Right lobe of liver (tissue), 6 donors: ENCODE measurements around the gene IGLL5. TPM values are rescaled to one million over a fixed set of nuclear protein-coding genes. Genes with fewer than 3 reads are reported as not detected.

ENCODE experiments used
- ATAC-seq, 4 donors: fragments of 200-7000 bp; cut with Tn5 transposase; one replicate each; pipeline ENCODE4 v1.9.1; 2020; ENCODE audit warnings: mild to moderate bottlenecking in 4 of 4, moderate library complexity in 4 of 4
- DNase-seq, 3 donors: peaks; one replicate each; pipeline ENCODE4 v3.0.0-alpha.2; 2020
- H3K27ac ChIP-seq, 3 donors: fragments of 200-600 bp; one replicate each; pipeline ENCODE4 v1.8.0; 2022
- H3K27me3 ChIP-seq, 2 donors: fragments of 200-600 bp; one replicate each; pipeline ENCODE4 v1.8.0; 2022
- H3K36me3 ChIP-seq, 4 donors: fragments of 200-600 bp; sonication (generic) in 1 of 4; one replicate each; pipeline versions ENCODE4 v1.5.1 to v1.8.0; 2017 to 2022; ENCODE audit warnings: control low read depth in 1 of 4
- H3K4me1 ChIP-seq, 4 donors: fragments of 200-600 bp; sonication (generic) in 1 of 4; one replicate each; pipeline versions ENCODE4 v1.5.1 to v1.8.0; 2017 to 2022; ENCODE audit warnings: control low read depth in 1 of 4
- H3K4me3 ChIP-seq, 3 donors: fragments of 200-600 bp; one replicate each; pipeline ENCODE4 v1.8.0; 2022
- H3K9me3 ChIP-seq, 4 donors: fragments of 200-600 bp; sonication (generic) in 1 of 4; one replicate each; pipeline versions ENCODE4 v1.5.1 to v1.8.0; 2017 to 2022; ENCODE audit warnings: control low read depth in 1 of 4
- POLR2A ChIP-seq: fragments of 450-650 bp; IDR thresholded peaks from one replicate; pipeline ENCODE4 v1.6.1; 2017; ENCODE audit warnings: antibody characterized with exemption, mild to moderate bottlenecking
- WGBS: methylation state at CpG from one replicate; pipeline ENCODE4 v1.1.6; 2018; ENCODE audit warnings: low coverage, low lambda C conversion rate; ENCODE audit not compliant: insufficient coverage; ENCODE audit errors: missing lambda C conversion rate; 5-methylcytosine and 5-hydroxymethylcytosine counted together
- intact Hi-C, 2 donors: fragments of 100-400 bp; cut with DNase I; formaldehyde crosslinking; loops; one replicate each; pipeline versions ENCODE4 v1.11.2 to v1.14.1; 2022
- total RNA-seq, 6 experiments: library from RNA; depleted of rRNA in 2 of 6; stranded (reverse); fragments of >200 nt in 2 of 6; fragmentation: NEBNext Ultra II Directional in 3 of 6; extraction: Animal tissue kit (Norgen Biotek cat#: 25700) in 3 of 6; gene quantifications; one replicate each; pipeline versions ENCODE4 v1.1.0 to v1.2.4, GENCODE V29; 2016 to 2023
- TF ChIP-seq, protein P1 (sequence below), 4 donors: fragments of 200-600 bp in 3 of 4; fragments of 450-650 bp in 1 of 4; IDR thresholded peaks; one replicate each; pipeline versions ENCODE4 v1.5.1 to v1.8.0; 2016 to 2022; ENCODE audit warnings: antibody characterized with exemption in 4 of 4, mild to moderate bottlenecking in 2 of 4
- donor health status: DM: no; HTN: yes; CAD: no.
- donor health status: DM: no; HTN: no; CAD: no.
- donor health status: DM: no; HTN: no; CAD: no.
- donor health status: DM: no; HTN: yes; CAD: no.
- donor health status: DM: no; HTN: yes; CAD: no.

The IGLL5 gene
- total RNA-seq, 6 experiments from 2014 or later, result 1.6 to 4.1 (median 3.1) TPM

GRCh38 chr22:22841598-22841997 is 46.0 kb upstream of the IGLL5 start:
- intact Hi-C loops, result no loop called here
- DNase-seq (no peak), ATAC-seq (no peak)
- H3K4me1 ChIP-seq, result peaks cover 0 to 28% (median 5%) of the 10 kb centered on the region in 4 donors
- H3K36me3 ChIP-seq, result no peaks in the 10 kb centered on the region
- TF ChIP-seq POLR2A, result no peak
- TF ChIP-seq, protein P1, sequence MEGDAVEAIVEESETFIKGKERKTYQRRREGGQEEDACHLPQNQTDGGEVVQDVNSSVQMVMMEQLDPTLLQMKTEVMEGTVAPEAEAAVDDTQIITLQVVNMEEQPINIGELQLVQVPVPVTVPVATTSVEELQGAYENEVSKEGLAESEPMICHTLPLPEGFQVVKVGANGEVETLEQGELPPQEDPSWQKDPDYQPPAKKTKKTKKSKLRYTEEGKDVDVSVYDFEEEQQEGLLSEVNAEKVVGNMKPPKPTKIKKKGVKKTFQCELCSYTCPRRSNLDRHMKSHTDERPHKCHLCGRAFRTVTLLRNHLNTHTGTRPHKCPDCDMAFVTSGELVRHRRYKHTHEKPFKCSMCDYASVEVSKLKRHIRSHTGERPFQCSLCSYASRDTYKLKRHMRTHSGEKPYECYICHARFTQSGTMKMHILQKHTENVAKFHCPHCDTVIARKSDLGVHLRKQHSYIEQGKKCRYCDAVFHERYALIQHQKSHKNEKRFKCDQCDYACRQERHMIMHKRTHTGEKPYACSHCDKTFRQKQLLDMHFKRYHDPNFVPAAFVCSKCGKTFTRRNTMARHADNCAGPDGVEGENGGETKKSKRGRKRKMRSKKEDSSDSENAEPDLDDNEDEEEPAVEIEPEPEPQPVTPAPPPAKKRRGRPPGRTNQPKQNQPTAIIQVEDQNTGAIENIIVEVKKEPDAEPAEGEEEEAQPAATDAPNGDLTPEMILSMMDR (IDR thresholded peaks at IDR 0.05), result no peak
- peak overlapping the region in 1 of 3 donors; percentile 18 for H3K27ac ChIP-seq
- H3K9me3 ChIP-seq, result no peaks in the 10 kb centered on the region
- H3K27me3 ChIP-seq, result no peaks in the 10 kb centered on the region
- no peak overlapping the region for H3K4me3 ChIP-seq

DNA sequence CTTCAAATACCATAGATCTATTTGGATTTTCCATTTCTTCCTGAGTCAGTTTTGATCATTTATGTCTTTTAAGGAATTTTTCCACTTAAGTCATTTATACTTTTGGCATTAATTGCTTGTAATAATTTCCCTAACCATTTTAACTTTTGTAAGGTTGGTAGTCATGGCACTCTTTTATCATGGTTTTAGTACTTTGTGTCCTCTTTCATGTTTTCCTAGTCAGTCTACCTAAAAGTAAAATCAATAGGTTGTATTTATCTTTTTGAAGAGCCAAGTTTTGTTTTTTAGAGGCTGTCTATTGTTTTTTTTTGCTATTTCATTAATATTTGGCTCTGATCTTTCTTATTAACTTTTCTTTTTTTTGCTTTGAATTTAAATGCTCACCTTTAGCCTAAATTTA is 45.5 kb upstream of the IGLL5 start:
- TF ChIP-seq, protein P1 (IDR thresholded peaks at IDR 0.05), result no peak
- TF ChIP-seq POLR2A, result no peak
- ATAC-seq, result peak in 3 of 4 donors; percentile 58 to 74 (median 64)
- H3K36me3 ChIP-seq, result no peaks in the 10 kb centered on the region
- H3K4me3 ChIP-seq, result no peak overlapping the region
- no peak for DNase-seq
- intact Hi-C loops, result no loop called here
- H3K4me1 ChIP-seq, result peaks cover 0 to 28% (median 5%) of the 10 kb centered on the region in 4 donors
- no peaks in the 10 kb centered on the region for H3K9me3 ChIP-seq
- H3K27ac ChIP-seq, result peak overlapping the region in 1 of 3 donors; percentile 18
- H3K27me3 ChIP-seq, result no peaks in the 10 kb centered on the region

DNA sequence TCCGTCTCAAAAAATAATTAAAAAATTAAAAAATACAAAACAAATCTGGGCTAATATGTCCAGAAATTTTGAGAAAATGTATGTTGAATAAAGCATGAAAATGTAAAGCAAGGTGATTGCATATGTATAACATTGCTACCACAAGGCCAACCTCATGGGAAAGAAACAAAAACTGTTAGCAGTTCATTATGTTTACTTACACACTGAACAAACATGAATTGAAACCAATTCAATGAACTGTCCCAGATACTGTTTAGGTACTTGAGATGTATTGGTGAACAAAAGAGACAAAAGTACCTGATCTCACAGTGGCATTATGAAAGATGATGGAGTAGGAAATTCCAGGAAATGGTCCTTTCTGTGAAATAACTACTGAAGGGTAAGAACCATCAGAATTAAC is 43.8 kb upstream of the IGLL5 start:
- ATAC-seq, result peak; percentile 68 to 80 (median 70)
- H3K27me3 ChIP-seq, result no peaks in the 10 kb centered on the region

GRCh38 chr22:22847241-22847640 is 40.4 kb upstream of the IGLL5 start:
- no peak overlapping the region for H3K4me3 ChIP-seq
- no peak for TF ChIP-seq POLR2A
- TF ChIP-seq, protein P1 (IDR thresholded peaks at IDR 0.05), result no peak
- no peaks in the 10 kb centered on the region for H3K36me3 ChIP-seq
- 12% methylated on average over 2 of the region's 2 CpGs for WGBS
- ATAC-seq (no peak), DNase-seq (no peak)
- no peak overlapping the region for H3K27ac ChIP-seq
- no peaks in the 10 kb centered on the region for H3K9me3 ChIP-seq
- H3K27me3 ChIP-seq, result no peaks in the 10 kb centered on the region
- intact Hi-C loops, result no loop called here
- peaks cover 0 to 20% (median 3%) of the 10 kb centered on the region in 4 donors for H3K4me1 ChIP-seq

More for the DNA sequence above, 43.8 kb upstream of the IGLL5 start:
- no peak for DNase-seq
- Histone ChIP-seq H3K4me1 (peaks cover 0 to 28% (median 5%) of the 10 kb centered on the region in 4 donors), H3K27ac (no peak overlapping the region), H3K36me3 (no peaks in the 10 kb centered on the region), H3K4me3 (no peak overlapping the region), H3K9me3 (no peaks in the 10 kb centered on the region)
- 100% methylated on average over 1 of the region's 1 CpG for WGBS
- TF ChIP-seq POLR2A, result no peak
- TF ChIP-seq, protein P1 (IDR thresholded peaks at IDR 0.05), result no peak
- intact Hi-C loops, result no loop called here

DNA sequence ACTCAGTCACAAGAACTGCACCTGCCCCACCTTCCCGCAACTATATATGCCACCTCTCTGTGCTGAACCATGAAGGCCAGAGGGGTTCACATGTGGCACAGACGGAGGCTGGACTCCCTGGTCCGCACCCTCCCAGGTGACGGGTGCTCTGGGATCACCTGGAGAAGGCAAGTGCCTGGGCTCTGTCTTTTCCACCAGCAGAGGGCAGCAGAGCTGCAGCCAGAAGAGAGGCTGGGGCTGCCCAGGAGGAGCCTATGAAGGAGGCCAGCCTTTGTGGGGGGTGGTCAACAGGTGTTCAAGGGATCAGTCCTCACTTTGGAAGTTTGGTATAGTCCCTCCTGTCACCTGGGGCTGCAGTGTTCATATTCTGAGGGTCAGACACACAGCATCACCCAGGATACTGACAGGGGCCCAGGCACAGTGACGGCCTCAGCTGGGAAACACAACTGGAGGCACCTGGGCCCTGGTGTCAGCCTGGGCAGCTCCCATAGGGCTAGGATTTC is 39.2 kb upstream of the IGLL5 start:
- Histone ChIP-seq H3K9me3 (no peaks in the 10 kb centered on the region), H3K4me1 (peaks cover 0 to 11% (median 2%) of the 10 kb centered on the region in 4 donors), H3K36me3 (no peaks in the 10 kb centered on the region), H3K4me3 (no peak overlapping the region), H3K27me3 (no peaks in the 10 kb centered on the region), H3K27ac (no peak overlapping the region)
- intact Hi-C loops, result no loop called here
- no CpG with 5 or more reads among the region's 5 CpGs for WGBS
- no peak for TF ChIP-seq POLR2A
- TF ChIP-seq, protein P1 (IDR thresholded peaks at IDR 0.05), result peak; percentile 63 to 94 (median 92)
- peak; percentile 89 to 93 (median 91) for ATAC-seq
- peak in 2 of 3 donors; percentile 68 to 76 for DNase-seq
